ENCODE results near the gene SEC24D. TPM values are rescaled to one million over a fixed set of nuclear protein-coding genes. Genes with fewer than 3 reads are reported as not detected.

SEC24D gene
- total and polyA plus RNA-seq, 4 donors: 11.4 to 77.2 (median 52.0) TPM

DNA sequence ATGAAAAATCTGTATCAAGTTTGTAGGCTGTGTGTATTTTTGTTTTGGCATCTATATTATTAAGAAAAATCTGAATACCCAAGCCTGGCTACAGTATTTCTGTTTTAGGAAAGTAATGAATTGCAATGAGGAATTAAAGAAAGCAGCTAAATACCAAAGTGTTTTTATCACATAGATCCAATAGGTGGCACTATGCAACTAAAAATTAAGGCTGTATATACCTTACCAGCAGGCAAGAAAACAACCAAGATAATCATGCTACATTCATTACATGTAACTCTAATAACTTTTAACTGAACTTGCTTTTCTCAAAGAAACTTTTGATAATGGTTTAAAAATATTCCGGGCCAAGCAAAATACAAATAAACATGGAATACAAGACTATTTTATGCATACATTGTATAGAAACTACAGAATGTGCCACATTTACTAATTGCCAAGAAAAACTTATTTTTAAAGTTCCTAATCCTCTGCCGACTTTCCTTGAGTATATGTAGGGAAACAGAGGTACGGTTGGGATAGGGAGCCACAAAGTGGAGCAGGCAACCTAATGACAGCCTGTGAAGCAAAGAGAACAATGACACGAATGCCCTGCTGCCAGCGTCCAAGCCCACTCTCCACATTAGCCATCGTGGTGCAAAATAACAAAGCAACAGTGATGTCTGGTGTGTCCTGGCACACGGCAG is 63.7 kb downstream of the SEC24D start:
- H3K27ac ChIP-seq (ENCODE audit: low read depth in 1 of 2, low read length in 1 of 2): peak overlapping the region in 1 of 2 donors; percentile 62
- H3K27me3 ChIP-seq (ENCODE audit: control insufficient read depth in 3 of 3, insufficient read depth in 3 of 3, low read length in 2 of 3): no peaks in the 10 kb centered on the region
- no peaks in the 10 kb centered on the region for H3K9me3 ChIP-seq (ENCODE audit: control insufficient read depth in 4 of 4, insufficient read depth in 3 of 4, low read length in 3 of 4)
- peaks cover 0 to 5% (median under 1%) of the 10 kb centered on the region in 4 donors for H3K36me3 ChIP-seq (ENCODE audit: control insufficient read depth in 4 of 4, insufficient read depth in 4 of 4, low read length in 4 of 4)
- peak in 2 of 3 donors; percentile 81 to 83 for DNase-seq
- no peak for ATAC-seq (ENCODE audit: insufficient read depth, low FRiP score)
- TF ChIP-seq, protein P1, sequence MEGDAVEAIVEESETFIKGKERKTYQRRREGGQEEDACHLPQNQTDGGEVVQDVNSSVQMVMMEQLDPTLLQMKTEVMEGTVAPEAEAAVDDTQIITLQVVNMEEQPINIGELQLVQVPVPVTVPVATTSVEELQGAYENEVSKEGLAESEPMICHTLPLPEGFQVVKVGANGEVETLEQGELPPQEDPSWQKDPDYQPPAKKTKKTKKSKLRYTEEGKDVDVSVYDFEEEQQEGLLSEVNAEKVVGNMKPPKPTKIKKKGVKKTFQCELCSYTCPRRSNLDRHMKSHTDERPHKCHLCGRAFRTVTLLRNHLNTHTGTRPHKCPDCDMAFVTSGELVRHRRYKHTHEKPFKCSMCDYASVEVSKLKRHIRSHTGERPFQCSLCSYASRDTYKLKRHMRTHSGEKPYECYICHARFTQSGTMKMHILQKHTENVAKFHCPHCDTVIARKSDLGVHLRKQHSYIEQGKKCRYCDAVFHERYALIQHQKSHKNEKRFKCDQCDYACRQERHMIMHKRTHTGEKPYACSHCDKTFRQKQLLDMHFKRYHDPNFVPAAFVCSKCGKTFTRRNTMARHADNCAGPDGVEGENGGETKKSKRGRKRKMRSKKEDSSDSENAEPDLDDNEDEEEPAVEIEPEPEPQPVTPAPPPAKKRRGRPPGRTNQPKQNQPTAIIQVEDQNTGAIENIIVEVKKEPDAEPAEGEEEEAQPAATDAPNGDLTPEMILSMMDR (IDR thresholded peaks at IDR 0.05; ENCODE audit: control extremely low read depth, extremely low read depth): peak; percentile 33
- H3K9ac ChIP-seq (ENCODE audit: insufficient read depth in 1 of 2, low read length in 2 of 2): no peak overlapping the region
- peaks cover 0 to 23% (median 17%) of the 10 kb centered on the region in 5 donors for H3K4me1 ChIP-seq (ENCODE audit: control insufficient read depth in 5 of 5, insufficient read depth in 5 of 5, low read length in 5 of 5)
- 49 to 65% methylated on average over 7 of the region's 7 CpGs for WGBS, 2 donors
- H3K4me3 ChIP-seq: no peak overlapping the region

DNA sequence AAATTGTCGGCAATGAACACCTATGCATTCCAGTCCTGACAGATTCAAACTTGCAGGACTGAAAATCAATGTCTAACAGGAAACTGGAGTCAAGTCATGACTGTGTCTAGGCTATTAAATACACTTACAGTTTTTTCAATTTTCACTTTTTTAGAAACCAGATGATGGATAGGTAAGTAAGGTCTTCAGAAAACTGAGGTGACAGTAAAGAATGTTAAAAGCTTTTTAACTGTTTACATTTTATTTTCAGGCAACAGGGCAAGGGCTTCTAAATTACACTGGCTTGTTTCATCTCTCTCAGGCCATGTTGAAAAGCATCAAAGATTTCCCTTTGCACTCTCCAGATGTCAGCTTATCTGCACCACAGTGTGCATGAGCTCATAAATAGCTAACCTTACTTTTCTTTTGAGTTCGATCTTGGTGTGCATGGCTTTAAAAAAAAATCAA is 65.2 kb downstream of the SEC24D start:
- Histone ChIP-seq H3K4me3 (no peak overlapping the region), H3K36me3 (ENCODE audit: control insufficient read depth in 4 of 4, insufficient read depth in 4 of 4, low read length in 4 of 4) (peaks cover 11 to 18% (median 13%) of the 10 kb centered on the region in 4 donors), H3K27me3 (ENCODE audit: control insufficient read depth in 3 of 3, insufficient read depth in 3 of 3, low read length in 2 of 3) (no peaks in the 10 kb centered on the region), H3K9me3 (ENCODE audit: control insufficient read depth in 4 of 4, insufficient read depth in 3 of 4, low read length in 3 of 4) (no peaks in the 10 kb centered on the region), H3K9ac (ENCODE audit: insufficient read depth in 1 of 2, low read length in 2 of 2) (no peak overlapping the region), H3K4me1 (ENCODE audit: control insufficient read depth in 5 of 5, insufficient read depth in 5 of 5, low read length in 5 of 5) (peaks cover 0 to 25% (median 10%) of the 10 kb centered on the region in 5 donors), H3K27ac (ENCODE audit: low read depth in 1 of 2, low read length in 1 of 2) (peak overlapping the region in 1 of 2 donors; percentile 70)
- WGBS, 2 donors: 85 to 93% methylated on average over 2 of the region's 2 CpGs
- TF ChIP-seq, protein P1 (IDR thresholded peaks at IDR 0.05; ENCODE audit: control extremely low read depth, extremely low read depth): no peak
- ATAC-seq (ENCODE audit: insufficient read depth, low FRiP score) (no peak), DNase-seq (no peak)

DNA sequence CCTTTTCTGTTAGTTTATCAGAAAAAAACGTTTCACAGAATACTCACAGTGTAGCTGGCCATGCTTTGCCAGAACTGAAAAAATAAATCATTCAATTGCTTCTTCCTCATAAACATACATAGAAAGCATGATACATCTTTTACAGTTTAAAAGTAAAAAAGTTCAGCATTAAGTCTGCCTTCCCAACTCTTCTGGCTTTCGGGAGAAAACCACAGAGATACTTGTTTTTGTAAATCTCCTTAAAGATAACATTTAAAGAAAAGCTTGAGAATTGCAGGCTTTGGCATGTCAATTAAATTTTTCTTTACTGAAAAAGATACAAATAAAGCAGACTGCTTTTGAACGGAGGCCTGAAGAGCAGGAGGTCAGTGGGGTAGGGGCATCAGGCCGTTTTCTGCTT is 66.8 kb downstream of the SEC24D start:
- Histone ChIP-seq H3K36me3 (ENCODE audit: control insufficient read depth in 4 of 4, insufficient read depth in 4 of 4, low read length in 4 of 4) (peaks cover 12 to 23% (median 17%) of the 10 kb centered on the region in 4 donors), H3K9me3 (ENCODE audit: control insufficient read depth in 4 of 4, insufficient read depth in 3 of 4, low read length in 3 of 4) (no peaks in the 10 kb centered on the region), H3K27me3 (ENCODE audit: control insufficient read depth in 3 of 3, insufficient read depth in 3 of 3, low read length in 2 of 3) (no peaks in the 10 kb centered on the region), H3K9ac (ENCODE audit: insufficient read depth in 1 of 2, low read length in 2 of 2) (no peak overlapping the region), H3K4me1 (ENCODE audit: control insufficient read depth in 5 of 5, insufficient read depth in 5 of 5, low read length in 5 of 5) (peaks cover 0 to 22% (median 11%) of the 10 kb centered on the region in 5 donors), H3K27ac (ENCODE audit: low read depth in 1 of 2, low read length in 1 of 2) (peak overlapping the region in 1 of 2 donors; percentile 22), H3K4me3 (no peak overlapping the region)
- ATAC-seq (ENCODE audit: insufficient read depth, low FRiP score): no peak
- WGBS, 2 donors: 81 to 89% methylated on average over 4 of the region's 4 CpGs
- TF ChIP-seq, protein P1 (IDR thresholded peaks at IDR 0.05; ENCODE audit: control extremely low read depth, extremely low read depth): no peak
- DNase-seq: no peak
